HUES6 (cell line): ENCODE measurements around the gene RNASEH2B.

Experiments used
- H3K27ac ChIP-seq: 2 replicates; pipeline ENCODE4 v1.7.0; 2013; ENCODE audit warnings: low read depth, mild to moderate bottlenecking, low read length, inconsistent platforms
- H3K27me3 ChIP-seq: 2 replicates; pipeline ENCODE4 v1.6.1; 2013; ENCODE audit warnings: low read length; ENCODE audit not compliant: control insufficient read depth, insufficient read depth
- H3K36me3 ChIP-seq: 2 replicates; pipeline ENCODE4 v1.6.1; 2013; ENCODE audit warnings: low read length; ENCODE audit not compliant: control insufficient read depth, insufficient read depth
- H3K4me1 ChIP-seq: 2 replicates; pipeline ENCODE4 v1.6.1; 2013; ENCODE audit warnings: low read length; ENCODE audit not compliant: control insufficient read depth, insufficient read depth
- H3K4me3 ChIP-seq: 2 replicates; pipeline ENCODE4 v1.5.1; 2013; ENCODE audit warnings: low read depth, low read length
- H3K9ac ChIP-seq: one replicate; pipeline ENCODE4 v1.6.1; 2013; ENCODE audit warnings: mild to moderate bottlenecking, low read length
- H3K9me3 ChIP-seq: 2 replicates; pipeline ENCODE4 v1.6.1; 2013; ENCODE audit warnings: low read depth, low read length; ENCODE audit not compliant: control insufficient read depth, insufficient read depth

Gene RNASEH2B

DNA sequence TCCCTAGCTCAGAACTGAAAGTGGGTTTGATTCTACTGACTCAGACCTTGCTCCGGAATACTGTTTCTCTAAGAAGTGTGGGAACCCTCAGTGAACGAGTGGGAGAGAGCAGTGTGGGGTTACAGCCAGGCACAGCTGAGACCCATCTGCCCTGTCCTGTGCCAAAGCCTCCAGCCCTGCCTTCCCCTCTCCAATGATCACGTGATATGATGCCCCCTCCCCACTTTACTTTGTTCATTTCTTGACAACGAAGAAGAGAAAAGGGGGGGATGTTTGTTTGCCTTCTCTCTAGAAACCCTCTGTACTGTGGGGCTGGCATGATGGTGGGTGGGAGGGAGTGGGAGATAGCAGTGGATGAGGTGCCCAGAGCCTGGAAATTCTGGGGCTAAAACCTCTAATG, 96.0 kb downstream of the RNASEH2B start:
- Histone ChIP-seq H3K9me3 (no peaks in the 10 kb centered on the region), H3K27me3 (no peaks in the 10 kb centered on the region; the same call in 1 of the 2 replicates), H3K9ac (no peak overlapping the region), H3K4me1 (peaks cover 20% of the 10 kb centered on the region), H3K27ac (no peak overlapping the region), H3K4me3 (no peak overlapping the region), H3K36me3 (no peaks in the 10 kb centered on the region)
